Stimulated activated CD8-positive, alpha-beta memory T cell treated with anti-CD3 and anti-CD28 coated beads, Interleukin-7, amount 100 ng/mL, for 24 hours (primary cell): ENCODE data around the gene NKPD1.

Source experiments
- DNase-seq: peaks from one replicate; pipeline ENCODE4 v3.0.0-alpha.2; 2020; ENCODE audit warnings: low read depth

Gene NKPD1

GRCh38 chr19:45172611-45173208, 11.9 kb upstream of the NKPD1 start:
- DNase-seq: no peak

DNA sequence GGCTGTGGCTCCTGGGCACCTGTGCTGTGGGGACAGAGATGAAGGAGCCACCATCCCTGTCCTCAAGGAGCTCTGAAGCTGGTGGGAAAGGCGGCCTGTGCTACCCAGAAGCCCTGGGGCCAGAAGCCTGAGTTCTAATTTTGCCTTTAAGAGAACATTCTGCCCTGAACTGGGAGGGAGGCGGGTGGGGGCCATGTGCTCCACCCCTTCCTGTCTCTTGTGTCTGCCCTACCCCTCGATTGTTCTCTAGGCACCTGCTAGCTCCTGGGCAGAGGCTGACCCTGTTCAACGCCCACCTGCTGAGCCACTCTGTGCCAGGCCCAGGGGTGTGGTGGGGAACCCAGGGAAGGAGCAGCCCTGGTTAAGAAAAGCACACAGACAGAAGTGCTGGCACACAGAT, 11.4 kb upstream of the NKPD1 start:
- no peak for DNase-seq

DNA sequence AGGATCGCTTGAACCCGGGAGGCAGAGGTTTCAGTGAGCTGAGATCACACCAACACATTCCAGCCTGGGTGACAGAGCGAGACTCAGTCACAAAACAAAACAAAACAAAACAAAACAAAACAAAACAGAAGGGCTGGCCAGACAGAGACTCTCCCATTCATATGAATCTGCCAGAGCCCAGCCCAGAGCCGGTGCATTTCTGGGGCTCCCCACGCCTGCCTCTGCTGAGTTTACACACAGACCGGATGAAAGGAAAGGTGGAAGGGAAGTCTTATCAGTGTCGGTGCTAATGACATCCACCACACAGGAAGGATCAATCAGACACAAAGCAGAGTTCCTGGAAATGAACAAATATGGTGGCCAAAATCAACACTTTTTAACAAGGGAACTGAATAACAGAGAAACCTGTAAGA, 10.4 kb upstream of the NKPD1 start:
- DNase-seq: no peak

- DNase-seq: no peak
Observed at GRCh38 chr19:45170146-45171106, 9.6 kb upstream of the NKPD1 start.

DNA sequence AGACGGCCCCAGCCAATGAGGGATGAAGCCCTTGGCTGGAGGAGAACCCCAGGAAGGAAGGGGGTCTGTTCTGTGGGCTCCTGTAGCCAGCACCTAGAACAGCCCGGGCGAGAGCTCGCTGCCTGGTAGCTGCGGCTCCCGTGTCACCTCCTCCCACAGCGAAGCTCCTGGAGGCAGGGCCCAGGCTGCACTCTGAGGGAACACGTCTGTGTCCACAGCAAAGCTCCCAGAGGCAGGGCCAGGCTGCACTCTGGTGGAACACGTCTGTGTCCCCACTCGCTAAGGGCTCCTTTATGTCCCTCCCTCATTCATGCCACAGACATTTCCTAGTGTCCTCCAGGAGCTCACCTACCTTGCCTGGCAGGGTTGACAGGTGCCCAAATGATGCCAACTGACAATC, 8.8 kb upstream of the NKPD1 start:
- no peak for DNase-seq

DNA sequence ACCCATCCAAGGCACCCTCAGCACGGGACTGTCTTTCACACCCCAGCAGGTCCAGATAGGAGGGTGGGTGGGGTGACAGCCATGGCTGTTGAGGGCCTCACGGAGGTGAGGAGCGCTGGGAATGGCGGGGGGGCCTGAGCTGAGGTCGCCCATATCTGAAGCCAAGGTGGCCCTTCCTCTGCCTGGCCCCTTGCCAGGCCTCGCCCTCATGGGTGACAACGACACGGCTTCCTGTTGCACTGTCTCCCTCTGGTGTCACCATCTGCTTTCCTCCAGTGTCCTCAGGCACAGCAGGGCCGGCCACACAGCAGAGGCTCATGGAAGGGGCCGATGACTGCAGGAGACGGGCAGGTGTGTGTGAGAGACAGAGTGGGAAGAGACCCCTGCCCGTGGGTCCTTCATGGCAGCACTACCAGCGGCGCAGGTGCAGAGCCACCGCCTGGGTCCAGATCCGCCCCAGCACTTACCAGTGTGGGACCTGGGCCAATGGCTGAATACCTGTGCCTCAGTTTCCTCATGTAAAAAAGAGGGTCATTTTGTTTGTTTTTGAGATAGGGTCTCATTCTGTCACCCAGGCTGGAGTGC, 8.1 kb upstream of the NKPD1 start:
- no peak for DNase-seq

GRCh38 chr19:45166723-45167252, 6.0 kb upstream of the NKPD1 start:
- no peak for DNase-seq

DNA sequence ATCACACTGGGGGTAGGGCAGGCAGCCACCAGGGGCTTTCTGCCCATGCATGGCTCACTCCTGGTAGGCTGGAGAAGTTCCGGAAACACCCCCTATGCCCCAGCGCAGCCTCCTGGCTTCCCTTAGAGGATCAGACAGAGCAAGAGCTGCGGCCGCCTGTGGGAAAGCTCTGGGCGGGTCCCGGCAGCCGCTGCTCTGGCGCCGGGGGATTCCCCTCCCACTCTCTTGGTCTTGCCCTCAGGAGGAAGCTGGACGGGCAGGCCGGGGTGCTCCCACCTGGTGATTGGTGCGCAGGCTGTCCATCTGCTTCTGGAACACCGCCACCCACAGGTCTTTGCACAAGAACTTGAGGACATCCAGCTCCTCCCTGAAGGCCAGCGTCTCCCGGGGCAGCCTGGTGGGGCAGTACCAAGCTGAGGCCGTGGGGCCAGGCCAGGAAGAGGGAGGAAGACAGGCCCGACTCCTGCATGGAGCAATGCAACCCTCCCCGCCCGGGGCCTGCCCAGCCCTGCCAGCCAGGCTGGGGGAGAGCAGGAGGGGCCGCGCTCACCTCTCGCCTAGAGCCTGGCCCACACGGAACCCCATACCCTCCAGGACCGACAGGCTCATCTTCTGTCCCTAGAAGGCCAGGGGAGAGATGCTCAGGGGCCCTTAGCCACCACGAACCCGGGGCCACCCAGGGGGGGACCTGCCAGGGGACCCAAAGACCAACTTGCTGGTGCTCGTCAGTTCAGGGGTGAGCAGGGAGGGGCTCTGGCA, 4.0 kb upstream of the NKPD1 start:
- DNase-seq: peak; percentile 35

- no peak for DNase-seq
Observed at GRCh38 chr19:45163751-45164460, 3.1 kb upstream of the NKPD1 start.

- no peak for DNase-seq
Observed at GRCh38 chr19:45163156-45163555, 2.4 kb upstream of the NKPD1 start.

DNA sequence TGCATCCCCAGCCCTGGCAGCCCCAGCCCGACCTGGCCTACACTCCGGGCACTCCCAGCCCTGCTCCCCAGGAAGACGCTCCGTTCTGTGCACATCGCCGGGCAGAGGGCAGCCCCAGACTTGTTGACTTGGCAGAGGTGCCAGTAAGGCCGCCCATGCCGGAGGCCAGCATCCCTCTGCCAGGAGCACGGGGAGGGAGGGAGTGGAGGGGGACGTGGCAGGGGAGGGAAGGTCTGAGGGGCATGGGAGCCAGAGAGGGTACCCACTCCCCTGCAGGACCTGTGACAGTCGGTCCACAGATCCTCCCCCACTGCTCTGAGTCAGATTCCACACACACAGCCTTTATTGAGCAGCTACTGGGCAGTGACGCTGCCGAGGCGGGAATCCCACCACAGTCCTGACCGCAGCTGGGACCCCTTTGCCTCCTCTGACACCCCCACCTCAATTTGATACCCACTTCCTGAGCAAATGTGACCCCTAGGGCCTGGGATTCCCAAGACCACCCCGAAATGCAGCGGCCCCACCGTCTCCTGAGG, 1.9 kb upstream of the NKPD1 start:
- DNase-seq: no peak

DNA sequence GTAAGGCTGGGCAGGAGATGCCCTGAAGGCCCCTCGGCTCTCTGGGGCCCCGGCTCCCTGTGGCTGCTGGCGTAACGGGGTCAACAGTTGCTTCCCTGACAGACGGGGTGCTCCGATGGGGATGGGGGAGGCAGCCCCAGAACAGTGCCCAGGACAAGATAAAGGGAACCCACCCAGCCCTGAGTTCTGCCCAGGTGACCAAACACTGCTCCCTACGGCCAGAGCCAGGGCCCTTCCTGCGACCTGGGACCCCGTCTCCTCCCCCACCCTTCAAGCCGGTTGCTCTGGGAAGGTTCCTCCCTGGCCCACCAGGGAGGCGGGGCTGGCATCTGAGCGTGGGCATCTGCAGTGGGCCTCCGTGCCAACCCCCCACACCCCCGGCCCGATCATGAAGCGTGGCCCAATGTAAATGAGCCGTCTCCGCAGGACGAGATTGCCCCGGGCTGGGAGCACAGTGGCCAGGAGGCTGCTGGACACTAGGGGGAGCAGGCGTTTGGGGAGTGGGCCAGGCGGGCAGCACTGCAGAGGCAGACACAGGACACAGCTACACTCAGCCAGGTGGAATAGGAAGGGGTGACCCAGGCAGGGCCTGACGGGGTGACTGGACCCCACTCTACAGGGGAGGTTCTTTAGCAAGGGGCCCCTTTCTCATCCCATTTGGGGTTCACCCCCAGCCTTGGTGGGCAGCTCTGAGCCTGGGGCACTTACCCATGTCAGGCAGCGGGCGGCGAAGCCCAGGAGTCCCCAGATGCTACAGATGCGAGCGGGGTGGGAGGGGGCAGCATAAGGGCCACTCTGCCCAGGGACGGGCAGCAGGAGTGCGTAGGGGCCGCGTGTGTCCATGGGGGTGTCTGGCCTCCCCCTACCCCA, 1.2 kb upstream of the NKPD1 start:
- no peak for DNase-seq

DNA sequence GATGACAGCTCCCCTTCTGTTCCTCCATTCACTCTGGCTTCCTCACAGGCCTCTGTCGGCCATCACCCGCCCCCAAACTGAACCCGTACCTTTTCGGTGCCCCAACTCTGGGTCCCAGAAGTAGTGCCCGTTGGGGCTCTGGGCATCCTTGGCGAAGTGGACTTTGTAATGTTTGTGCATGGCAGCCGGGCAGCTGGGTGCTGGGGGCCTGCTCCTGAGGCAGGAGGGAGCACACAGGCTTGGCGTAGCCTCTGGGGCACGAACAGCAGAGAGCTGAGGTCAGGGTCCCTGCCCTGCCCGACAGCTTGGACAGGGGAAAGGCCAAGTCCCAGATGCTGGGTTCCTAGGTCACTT, 834 bp downstream of the NKPD1 start:
- DNase-seq: no peak

- no peak for DNase-seq
Observed at GRCh38 chr19:45159210-45159970, 1.4 kb downstream of the NKPD1 start.

GRCh38 chr19:45158503-45159209, 2.1 kb downstream of the NKPD1 start:
- no peak for DNase-seq

GRCh38 chr19:45156751-45157150, 4.0 kb downstream of the NKPD1 start:
- no peak for DNase-seq

DNA sequence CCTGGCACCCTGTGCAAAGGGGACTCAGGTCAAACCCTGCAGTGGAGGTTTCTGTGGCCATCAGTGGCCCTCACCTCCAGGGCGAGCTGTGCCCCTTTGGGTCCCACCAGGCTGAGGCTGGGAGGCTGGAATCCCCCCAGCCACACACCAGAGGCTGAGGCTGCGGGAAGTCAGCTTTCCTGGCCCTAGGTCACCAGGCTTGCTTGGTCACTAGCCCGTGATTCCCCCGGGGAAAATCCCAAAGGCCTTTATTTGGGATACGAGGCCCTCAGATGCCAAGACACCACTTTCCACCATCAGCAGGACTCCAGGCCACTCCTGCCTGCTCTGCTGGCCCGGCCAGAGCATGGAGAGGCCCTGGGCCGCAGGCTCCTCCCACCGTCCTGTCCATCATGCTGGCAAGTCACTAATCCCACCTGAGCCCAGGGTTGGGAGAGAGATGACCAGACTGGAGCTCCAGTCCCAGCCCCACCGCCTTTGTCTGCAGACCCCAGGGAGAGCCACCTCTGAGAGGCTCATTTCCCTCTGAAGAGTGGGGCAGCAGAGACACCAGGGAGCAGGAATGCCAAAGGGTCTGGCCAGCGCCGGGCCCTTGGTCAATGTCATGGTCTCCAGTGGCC, 4.7 kb downstream of the NKPD1 start:
- no peak for DNase-seq

DNA sequence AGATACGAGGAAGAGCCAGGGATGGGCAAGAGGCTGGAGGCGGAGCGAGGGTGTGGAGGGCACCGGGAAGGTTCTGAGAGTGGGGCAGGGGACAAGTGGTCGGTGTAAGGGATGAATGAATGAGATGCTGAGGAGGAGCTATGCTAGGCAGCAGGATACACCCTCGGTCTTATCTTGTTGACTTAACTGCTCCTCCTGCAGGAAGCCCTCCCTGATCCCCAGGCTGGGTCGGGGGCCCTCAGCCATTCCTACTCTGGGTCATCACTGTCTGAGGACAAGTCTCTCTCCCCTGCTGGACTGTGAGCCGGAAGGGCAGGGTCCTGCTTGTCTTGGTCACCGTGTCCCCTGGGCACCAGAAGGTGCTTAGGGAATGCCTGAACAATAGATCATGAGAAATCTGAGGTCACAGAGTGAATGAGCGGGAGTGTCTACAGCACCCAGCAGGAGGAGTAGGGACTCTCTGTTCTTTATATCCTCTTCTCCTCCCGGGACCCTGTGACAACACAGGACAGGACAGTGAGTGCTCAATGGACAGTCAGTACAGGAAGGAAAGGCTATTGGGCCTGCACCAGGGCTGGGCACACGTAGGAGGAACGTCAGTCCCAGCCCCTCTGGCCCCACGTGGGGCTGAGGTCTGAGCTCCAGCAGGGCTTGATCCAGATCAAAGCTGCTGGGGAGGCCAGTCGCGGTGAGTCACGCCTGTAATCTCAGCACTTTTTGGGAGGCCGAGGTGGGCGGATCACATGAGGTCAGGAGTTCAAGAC, 6.5 kb downstream of the NKPD1 start:
- no peak for DNase-seq
